ENCODE measurements around the gene CD44.

GRCh38 chr11:35274909-35275785 lies 136.2 kb downstream of the CD44 start:
- TF ChIP-seq CTCF (IDR thresholded peaks at IDR 0.05): no peak
- no peak for TF ChIP-seq POLR2AphosphoS5 (IDR thresholded peaks at IDR 0.05; ENCODE audit: low read depth, low read length)
- TF ChIP-seq MAX (IDR thresholded peaks at IDR 0.05; ENCODE audit: low read depth): no peak
